Karpas-422 (cell line): Measurements from ENCODE around the gene PTTG1IP. TPM values are rescaled to one million over a fixed set of nuclear protein-coding genes. Genes with fewer than 3 reads are reported as not detected.
A peak's percentile ranks its signal among the peaks of the same experiment; 100 is the strongest.

ENCODE experiments used
- DNase-seq: peaks from one replicate; pipeline ENCODE4 v3.0.0-alpha.2; 2015
- H2AFZ ChIP-seq: fragments of 200-600 bp; sonication (generic); 2 replicates; pipeline ENCODE4 v1.6.1; 2014; ENCODE audit warnings: antibody characterized with exemption, low read length, mixed read lengths
- H3K27ac ChIP-seq: fragments of 200-600 bp; sonication (generic); 2 replicates; pipeline ENCODE4 v1.5.1; 2014; ENCODE audit warnings: mild to moderate bottlenecking, low read length, moderate library complexity
- H3K27me3 ChIP-seq: fragments of 200-600 bp; sonication (generic); 2 replicates; pipeline ENCODE4 v1.6.1; 2014; ENCODE audit warnings: low read length, mixed read lengths
- H3K36me3 ChIP-seq: fragments of 200-600 bp; sonication (generic); 2 replicates; pipeline ENCODE4 v1.6.1; 2014; ENCODE audit warnings: low read length, mixed read lengths; ENCODE audit not compliant: insufficient read depth
- H3K4me1 ChIP-seq: fragments of 200-600 bp; sonication (generic); 2 replicates; pipeline ENCODE4 v1.6.1; 2014; ENCODE audit warnings: mild to moderate bottlenecking, low read length, mixed read lengths
- H3K4me2 ChIP-seq: fragments of 200-600 bp; sonication (generic); 2 replicates; pipeline ENCODE4 v1.6.1; 2014; ENCODE audit warnings: low read length, low read depth, mild to moderate bottlenecking; ENCODE audit not compliant: poor library complexity, severe bottlenecking
- H3K4me3 ChIP-seq: fragments of 200-600 bp; sonication (generic); 2 replicates; pipeline ENCODE4 v1.5.1; 2014; ENCODE audit warnings: mild to moderate bottlenecking, antibody characterized with exemption, low read length, mixed read lengths
- H3K79me2 ChIP-seq: fragments of 200-600 bp; sonication (generic); 2 replicates; pipeline ENCODE4 v1.6.1; 2014; ENCODE audit warnings: mild to moderate bottlenecking, low read length, mixed read lengths
- H3K9ac ChIP-seq: fragments of 200-600 bp; sonication (generic); 2 replicates; pipeline ENCODE4 v1.6.0; 2014; ENCODE audit warnings: low read length
- H3K9me2 ChIP-seq: fragments of 200-600 bp; sonication (generic), shearing (Covaris generic); replicated peaks from 2 replicates; pipeline ENCODE4 v1.6.0; 2014; ENCODE audit warnings: mild to moderate bottlenecking, low read length, moderate library complexity; ENCODE audit not compliant: insufficient read depth
- H3K9me3 ChIP-seq: fragments of 300-700, 200-600 bp; sonication (generic); 2 replicates; pipeline ENCODE4 v1.6.1; 2014; ENCODE audit warnings: low read length, mixed read lengths
- H4K20me1 ChIP-seq: fragments of 200-600 bp; sonication (generic); 2 replicates; pipeline ENCODE4 v1.6.1; 2014; ENCODE audit warnings: mild to moderate bottlenecking, antibody characterized with exemption, low read length, low read depth; ENCODE audit not compliant: insufficient read depth
- total RNA-seq: library from RNA; depleted of rRNA; stranded (reverse); fragments of >200 nt; shearing (Covaris generic); gene quantifications from 2 replicates; pipeline ENCODE4 v1.2.3, GENCODE V29; 2014; ENCODE audit warnings: low replicate concordance

The PTTG1IP gene
- total RNA-seq, 1 experiment from 2014 or later: 44.7 TPM

DNA sequence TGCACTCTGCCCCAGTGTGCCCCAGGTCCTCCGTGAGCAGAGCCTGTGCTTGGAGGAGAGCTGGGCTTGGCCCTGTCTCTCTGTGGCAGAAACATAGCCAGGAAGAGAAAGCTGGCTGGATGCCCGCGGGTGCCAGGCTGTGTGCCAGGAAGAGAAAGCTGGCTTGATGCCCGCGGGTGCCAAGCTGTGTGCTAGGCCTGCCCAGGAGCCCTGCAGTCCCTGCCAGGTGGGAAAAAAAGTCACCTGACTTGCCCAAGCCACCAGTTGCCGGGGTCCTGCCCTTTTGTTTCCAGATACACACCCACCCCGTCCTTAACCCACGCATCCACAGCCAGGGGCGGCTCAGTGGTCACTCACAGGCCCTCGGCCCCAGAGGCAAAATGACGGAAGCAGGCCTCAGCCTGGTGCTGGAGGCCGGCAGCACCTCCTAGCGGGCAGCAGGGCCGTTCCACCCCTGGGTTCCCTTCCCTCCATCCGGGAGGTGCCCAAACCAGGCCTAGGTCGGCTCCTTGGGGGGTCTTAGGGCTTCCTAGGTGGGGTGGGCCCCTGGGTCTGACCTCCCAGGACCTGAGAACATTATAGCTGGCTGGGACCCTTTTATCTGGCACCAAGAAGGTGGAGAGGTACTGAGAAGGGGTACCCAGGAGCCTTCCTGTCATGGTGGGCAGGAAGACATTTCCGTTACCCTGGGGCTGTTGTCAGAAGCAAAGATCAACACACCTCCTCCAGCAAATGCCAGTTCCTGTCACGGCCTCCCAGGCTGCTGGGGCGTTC is 38.1 kb upstream of the PTTG1IP start:
- peaks cover 10% of the 10 kb centered on the region; the same call in 1 of the 2 replicates for H3K36me3 ChIP-seq
- peaks cover 88% of the 10 kb centered on the region for H3K4me1 ChIP-seq
- H3K9me2 ChIP-seq: no peaks in the 10 kb centered on the region
- peak overlapping the region; percentile 52 for H3K4me2 ChIP-seq
- H3K27me3 ChIP-seq: no peaks in the 10 kb centered on the region
- no peaks in the 10 kb centered on the region; the same call in 1 of the 2 replicates for H4K20me1 ChIP-seq
- peak overlapping the region; percentile 47 for H3K9ac ChIP-seq
- peak; percentile 83 for DNase-seq
- no peaks in the 10 kb centered on the region for H3K9me3 ChIP-seq
- peak overlapping the region; percentile 81 for H3K27ac ChIP-seq
- H3K4me3 ChIP-seq: peak overlapping the region; percentile 5; the same call in 1 of the 2 replicates
- no peak overlapping the region for H2AFZ ChIP-seq
- peaks cover 37% of the 10 kb centered on the region for H3K79me2 ChIP-seq

DNA sequence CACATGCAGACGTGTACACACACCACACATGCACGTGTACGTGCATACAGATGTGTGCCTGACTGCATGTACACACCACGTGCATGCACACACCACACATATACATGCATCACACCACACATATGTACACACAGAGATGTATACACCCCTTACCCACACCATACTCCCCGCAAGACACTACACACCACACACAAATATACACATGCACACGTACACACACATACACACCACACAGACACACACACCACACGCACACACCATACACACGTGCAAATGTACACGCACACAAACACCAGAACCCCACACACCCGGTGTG is 37.5 kb upstream of the PTTG1IP start:
- DNase-seq: no peak
- Histone ChIP-seq H3K9me3 (no peaks in the 10 kb centered on the region), H3K27me3 (no peaks in the 10 kb centered on the region), H3K4me2 (peak overlapping the region; percentile 52), H3K79me2 (peaks cover 37% of the 10 kb centered on the region), H3K9ac (peak overlapping the region; percentile 47), H3K4me1 (peaks cover 84% of the 10 kb centered on the region), H2AFZ (no peak overlapping the region), H3K4me3 (no peak overlapping the region), H4K20me1 (no peaks in the 10 kb centered on the region; the same call in 1 of the 2 replicates), H3K9me2 (no peaks in the 10 kb centered on the region), H3K27ac (peak overlapping the region; percentile 81), H3K36me3 (peaks cover 10% of the 10 kb centered on the region; the same call in 1 of the 2 replicates)

DNA sequence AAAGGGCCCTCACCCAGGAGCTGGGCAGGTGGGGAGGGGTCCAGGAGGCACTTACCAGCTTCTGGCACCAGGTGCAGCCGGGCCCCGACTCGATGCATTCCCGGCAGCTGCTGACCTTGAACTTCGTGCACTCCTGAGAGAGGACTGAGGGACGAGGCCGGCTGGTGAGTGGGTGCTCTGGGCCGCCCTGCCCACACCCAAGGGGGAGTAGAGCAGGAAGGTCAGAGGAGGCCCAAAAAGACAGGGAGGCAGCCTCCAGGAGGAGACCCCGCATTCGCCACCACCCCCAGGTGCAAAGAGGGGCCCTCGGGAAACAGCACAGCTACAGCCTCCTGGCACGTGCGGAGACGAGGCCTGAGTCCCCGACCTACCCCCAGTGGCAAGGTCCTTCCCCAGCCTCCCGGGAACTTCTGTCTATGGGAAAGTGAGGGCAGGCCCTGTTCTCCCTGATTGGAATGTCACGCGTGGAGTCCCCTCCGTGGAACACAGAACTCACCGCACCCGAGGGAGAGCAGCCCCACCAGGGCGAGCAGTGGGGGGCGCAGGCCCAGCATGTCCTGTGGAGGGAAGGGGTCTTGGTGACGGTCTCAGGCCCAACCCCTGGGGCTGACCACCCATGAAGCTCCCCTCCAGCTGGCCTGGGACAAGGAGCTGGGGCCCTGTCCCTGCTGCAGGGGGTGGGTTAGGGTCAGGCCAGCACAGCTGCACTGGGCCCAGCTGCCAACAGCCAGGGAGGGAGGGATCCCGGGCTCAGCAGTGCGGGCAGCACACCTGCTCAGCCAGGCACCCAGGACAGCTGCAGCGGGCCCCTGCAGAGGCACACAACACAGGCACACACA is 37.0 kb upstream of the PTTG1IP start:
- no peaks in the 10 kb centered on the region for H3K9me2 ChIP-seq
- H3K4me1 ChIP-seq: peaks cover 80% of the 10 kb centered on the region
- no peaks in the 10 kb centered on the region; the same call in 1 of the 2 replicates for H4K20me1 ChIP-seq
- no peaks in the 10 kb centered on the region for H3K27me3 ChIP-seq
- 0 out of 2 replicates have a peak overlapping the region, but pooled peaks have one; percentile 25 for H3K9ac ChIP-seq
- H2AFZ ChIP-seq: no peak overlapping the region
- no peak overlapping the region for H3K4me3 ChIP-seq
- H3K36me3 ChIP-seq: peaks cover 10% of the 10 kb centered on the region; the same call in 1 of the 2 replicates
- no peaks in the 10 kb centered on the region for H3K9me3 ChIP-seq
- peaks cover 33% of the 10 kb centered on the region for H3K79me2 ChIP-seq
- no peak for DNase-seq
- peak overlapping the region; percentile 81 for H3K27ac ChIP-seq
- H3K4me2 ChIP-seq: no peak overlapping the region

DNA sequence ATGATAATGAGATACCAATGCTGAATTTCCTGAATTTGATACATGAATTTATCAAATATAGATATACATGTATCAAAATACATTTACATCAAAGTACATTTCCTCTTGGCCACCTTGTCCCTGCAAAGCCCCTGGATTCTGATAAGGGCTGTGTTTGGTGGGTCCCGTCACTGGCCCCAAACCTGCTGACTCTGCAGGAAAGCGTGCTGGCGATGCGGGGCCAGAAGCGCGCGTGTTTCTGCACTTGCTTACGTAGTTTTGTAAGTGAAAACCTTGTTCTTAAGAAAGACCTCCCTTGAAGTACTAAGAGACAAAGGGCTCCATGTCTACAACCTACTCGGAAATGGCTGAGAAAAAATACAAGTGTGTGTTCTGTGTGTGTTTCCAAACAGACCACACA is 36.2 kb upstream of the PTTG1IP start:
- Histone ChIP-seq H3K9me2 (no peaks in the 10 kb centered on the region), H3K9ac (0 out of 2 replicates have a peak overlapping the region, but pooled peaks have one; percentile 25), H4K20me1 (no peaks in the 10 kb centered on the region; the same call in 1 of the 2 replicates), H3K36me3 (peaks cover 11% of the 10 kb centered on the region), H3K27ac (peak overlapping the region; percentile 81), H3K9me3 (no peaks in the 10 kb centered on the region), H3K4me1 (peaks cover 73% of the 10 kb centered on the region), H3K4me2 (no peak overlapping the region), H3K79me2 (peaks cover 30% of the 10 kb centered on the region), H3K27me3 (no peaks in the 10 kb centered on the region), H3K4me3 (no peak overlapping the region), H2AFZ (no peak overlapping the region)
- no peak for DNase-seq

DNA sequence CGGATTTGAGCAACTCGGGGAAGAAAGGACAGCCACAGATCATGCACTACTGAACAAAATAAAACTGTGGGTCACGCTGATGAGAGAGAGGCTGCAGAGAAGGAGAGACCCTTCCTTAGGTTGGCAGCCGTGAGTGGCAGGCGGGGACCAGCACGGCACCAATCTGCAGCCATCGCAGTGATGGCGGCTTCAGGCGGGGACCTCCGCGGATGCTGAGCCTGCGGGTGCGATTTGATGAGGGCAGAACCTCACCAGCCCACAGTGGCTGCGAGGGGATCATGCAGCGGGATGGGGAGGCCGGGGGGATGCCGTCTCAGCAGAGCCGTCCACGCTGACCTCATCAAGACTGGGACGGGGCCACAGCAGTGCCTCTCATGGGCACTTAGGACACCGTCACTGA is 35.4 kb upstream of the PTTG1IP start:
- Histone ChIP-seq H3K9me2 (no peaks in the 10 kb centered on the region), H3K27ac (peak overlapping the region; percentile 80; the same call in 1 of the 2 replicates), H4K20me1 (no peaks in the 10 kb centered on the region; the same call in 1 of the 2 replicates), H2AFZ (no peak overlapping the region), H3K79me2 (peaks cover 22% of the 10 kb centered on the region), H3K4me3 (no peak overlapping the region), H3K27me3 (no peaks in the 10 kb centered on the region), H3K36me3 (peaks cover 19% of the 10 kb centered on the region), H3K9ac (peak overlapping the region; percentile 45; the same call in 1 of the 2 replicates), H3K9me3 (no peaks in the 10 kb centered on the region), H3K4me2 (peak overlapping the region; percentile 39), H3K4me1 (peaks cover 64% of the 10 kb centered on the region)
- no peak for DNase-seq

DNA sequence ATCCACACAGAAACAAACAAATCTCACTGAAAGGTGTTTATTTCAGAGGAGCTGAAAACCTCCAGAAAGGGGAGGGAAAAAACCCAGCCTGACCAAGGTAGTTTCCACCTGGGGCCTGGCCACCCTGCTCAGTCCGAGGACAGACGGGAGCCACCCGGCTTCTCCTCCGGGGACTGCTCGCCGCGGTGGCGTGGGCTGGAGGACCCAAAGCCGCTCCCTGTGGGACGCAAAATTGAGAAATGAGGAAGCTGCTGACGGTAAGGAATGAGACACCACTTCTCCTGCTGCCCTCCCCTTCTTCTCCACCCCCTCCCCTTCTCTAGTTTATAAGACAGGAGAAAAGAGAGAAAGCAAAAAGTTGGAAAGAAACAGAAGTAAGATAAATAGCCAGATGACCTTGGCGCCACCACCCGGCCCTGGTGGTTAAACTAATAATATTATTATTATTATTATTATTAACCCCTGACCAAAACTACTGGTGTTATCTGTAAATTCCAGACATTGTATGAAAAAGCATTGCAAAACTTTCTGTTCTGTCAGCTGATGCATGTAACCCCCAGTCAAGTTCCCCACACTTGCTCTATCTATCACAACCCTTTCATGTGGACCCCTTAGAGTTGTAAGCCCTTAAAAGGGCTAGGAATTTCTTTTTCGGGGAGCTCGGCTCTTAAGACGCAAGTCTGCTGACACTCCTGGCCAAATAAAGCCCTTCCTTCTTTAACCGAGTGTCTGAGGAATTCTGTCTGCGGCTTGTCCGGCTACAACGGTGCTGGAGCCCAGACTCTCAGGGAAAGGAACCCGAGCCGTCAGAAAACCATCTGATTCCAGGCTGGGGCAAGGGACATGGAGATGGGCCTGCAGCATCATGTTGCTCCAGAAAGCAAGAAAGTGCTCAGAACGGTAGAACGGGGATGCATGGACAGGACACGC is 34.7 kb upstream of the PTTG1IP start:
- Histone ChIP-seq H3K9me3 (no peaks in the 10 kb centered on the region), H3K79me2 (peaks cover 15% of the 10 kb centered on the region), H3K27ac (peak overlapping the region; percentile 80), H3K9ac (peak overlapping the region; percentile 45), H3K4me2 (peak overlapping the region; percentile 39), H3K27me3 (no peaks in the 10 kb centered on the region), H3K4me1 (peaks cover 58% of the 10 kb centered on the region), H3K36me3 (peaks cover 21% of the 10 kb centered on the region), H3K4me3 (no peak overlapping the region), H3K9me2 (no peaks in the 10 kb centered on the region), H4K20me1 (no peaks in the 10 kb centered on the region), H2AFZ (no peak overlapping the region)
- no peak for DNase-seq

DNA sequence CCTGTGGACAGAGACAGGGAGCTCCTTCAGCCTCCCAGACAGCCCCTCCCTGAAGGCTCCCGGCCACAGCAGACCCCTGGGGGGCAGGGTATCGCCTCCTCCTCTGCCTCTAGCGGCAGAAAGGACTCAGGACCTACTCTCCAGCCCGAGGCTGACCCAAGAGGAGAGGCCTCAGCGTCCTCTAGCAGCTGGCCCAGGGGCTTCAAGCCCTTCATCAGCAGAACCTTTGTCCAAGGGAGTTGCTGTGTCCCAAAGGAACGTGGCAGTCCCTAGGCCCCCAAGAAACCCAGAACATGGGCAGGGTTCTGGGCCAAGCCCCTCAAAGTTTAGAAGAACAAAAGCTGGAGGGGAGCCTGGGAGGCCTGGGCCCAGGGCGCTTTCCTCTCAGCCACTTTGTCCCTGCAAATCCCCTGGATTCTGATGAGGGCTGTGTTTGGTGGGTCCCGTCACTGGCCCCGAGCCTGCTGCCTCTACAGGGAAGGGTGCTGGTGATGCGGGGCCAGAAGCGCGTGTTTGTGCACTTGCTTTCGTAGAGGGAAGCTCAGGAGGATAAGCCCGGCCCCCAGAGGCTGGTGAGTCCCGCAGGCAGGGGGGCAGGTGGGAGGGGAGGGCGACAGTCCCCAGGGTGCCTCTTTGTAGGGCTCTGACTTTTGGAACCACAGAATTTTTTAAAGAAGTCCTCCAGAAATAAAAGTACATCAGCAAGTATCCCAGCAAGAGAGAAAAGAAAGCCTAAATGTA is 33.9 kb upstream of the PTTG1IP start:
- H3K27ac ChIP-seq: peak overlapping the region; percentile 80
- peaks cover 52% of the 10 kb centered on the region for H3K4me1 ChIP-seq
- H4K20me1 ChIP-seq: no peaks in the 10 kb centered on the region; the same call in 1 of the 2 replicates

More for the DNA sequence above, 33.9 kb upstream of the PTTG1IP start:
- no peak for DNase-seq
- H2AFZ ChIP-seq: no peak overlapping the region
- no peaks in the 10 kb centered on the region for H3K27me3 ChIP-seq
- H3K79me2 ChIP-seq: peaks cover 12% of the 10 kb centered on the region; the same call in 1 of the 2 replicates
- H3K9me2 ChIP-seq: no peaks in the 10 kb centered on the region
- H3K36me3 ChIP-seq: peaks cover 29% of the 10 kb centered on the region
- peak overlapping the region; percentile 14 for H3K4me2 ChIP-seq
- H3K9ac ChIP-seq: peak overlapping the region; percentile 44
- no peak overlapping the region for H3K4me3 ChIP-seq
- no peaks in the 10 kb centered on the region for H3K9me3 ChIP-seq
